NCI-H2081 treated with DMSO at 0.1 percent for 48 hours (cell line): ENCODE data around the gene SLC6A16.
"Not testable (repeated sequence)": the region's sequence is repeated elsewhere in the genome, so short reads cannot be mapped to it uniquely, and the experiment has no call there.

Experiments used
- DNase-seq: peaks from one replicate; lab custom pipeline; 2025; lab: John Stamatoyannopoulos, UW

The SLC6A16 gene

DNA sequence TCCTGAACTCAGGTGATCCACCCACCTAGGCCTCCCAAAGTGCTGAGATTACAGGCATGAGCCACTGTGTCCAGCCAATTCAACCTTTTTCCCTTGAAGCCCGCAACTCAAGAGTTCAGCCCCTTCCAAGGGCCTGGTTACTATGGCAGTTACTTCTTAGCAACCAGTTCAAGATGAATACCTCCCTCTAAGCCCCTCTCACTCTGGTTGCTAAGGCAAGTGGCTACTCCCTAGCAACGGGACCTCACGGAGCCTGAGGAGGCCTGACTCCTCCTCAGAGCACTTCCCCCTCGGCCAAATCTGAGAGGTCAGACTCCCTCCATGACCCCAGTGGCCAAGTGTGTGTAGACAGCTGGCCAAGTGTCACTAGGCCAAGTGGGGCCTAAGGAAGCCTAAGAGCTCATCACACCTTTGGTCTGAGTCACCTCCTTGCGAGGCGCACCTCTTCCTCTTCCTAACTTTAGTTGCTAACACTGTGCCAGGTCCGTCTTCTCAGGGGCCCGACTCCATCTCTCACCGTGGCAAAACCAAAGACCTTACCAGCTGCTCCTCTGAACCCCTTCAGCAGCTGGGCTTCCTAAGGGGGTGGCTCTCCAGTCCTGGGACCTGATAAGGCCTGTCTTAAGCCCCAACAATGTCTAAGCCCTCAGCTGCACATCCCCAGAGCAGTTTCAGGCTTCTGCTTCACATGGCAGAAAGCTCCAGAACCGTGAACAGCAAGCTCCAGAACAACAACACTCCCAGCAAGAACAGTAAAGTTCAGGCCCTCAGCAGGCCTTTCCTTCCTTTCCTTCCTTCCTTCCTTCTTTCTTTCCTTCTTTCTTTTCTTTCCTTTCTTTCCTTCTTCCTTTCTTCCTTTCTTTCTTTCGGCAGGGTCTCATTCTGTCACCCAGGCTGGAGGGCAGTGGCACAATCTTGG lies 19.8 kb upstream of the SLC6A16 start:
- DNase-seq: no peak

DNA sequence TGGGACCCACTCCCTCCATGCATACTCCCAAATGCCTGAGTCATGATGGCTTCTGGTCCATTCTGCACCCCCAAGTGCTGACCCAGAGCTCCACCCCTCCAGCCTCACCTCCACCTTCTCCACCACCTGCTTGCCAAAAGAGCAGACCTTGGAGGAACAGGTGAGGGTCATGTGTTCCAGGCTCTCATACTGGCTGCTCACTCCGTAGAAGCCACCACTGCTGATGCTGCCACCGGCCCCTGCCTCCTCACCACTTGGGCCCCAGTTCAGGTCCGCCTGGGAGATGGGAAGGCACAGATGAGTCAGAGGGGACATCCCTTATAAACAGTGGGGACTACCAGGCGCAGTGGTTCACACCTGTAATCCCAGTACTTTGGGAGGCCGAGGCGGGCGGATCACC lies 18.1 kb upstream of the SLC6A16 start:
- no peak for DNase-seq

DNA sequence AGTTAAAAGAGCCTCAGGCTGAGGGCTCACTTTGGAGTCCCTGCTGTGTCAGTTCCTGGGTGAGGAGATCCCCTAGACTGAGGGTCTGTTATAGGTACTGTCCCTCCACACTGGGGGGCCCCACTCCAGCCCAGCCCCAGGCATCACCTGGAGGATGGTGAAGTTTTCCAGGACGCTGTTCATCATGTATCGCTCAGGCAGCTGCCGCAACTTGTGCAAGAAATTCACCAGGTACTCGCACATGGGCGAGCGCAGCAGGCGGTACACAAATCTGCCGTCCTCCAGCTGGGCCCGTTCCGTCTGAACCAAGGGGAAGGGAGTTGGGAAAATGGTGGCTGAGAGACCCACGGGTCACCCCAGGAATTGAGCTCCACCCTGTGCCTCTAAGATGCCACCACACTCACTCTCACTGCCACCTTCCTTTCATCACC lies 17.3 kb upstream of the SLC6A16 start:
- no peak for DNase-seq

DNA sequence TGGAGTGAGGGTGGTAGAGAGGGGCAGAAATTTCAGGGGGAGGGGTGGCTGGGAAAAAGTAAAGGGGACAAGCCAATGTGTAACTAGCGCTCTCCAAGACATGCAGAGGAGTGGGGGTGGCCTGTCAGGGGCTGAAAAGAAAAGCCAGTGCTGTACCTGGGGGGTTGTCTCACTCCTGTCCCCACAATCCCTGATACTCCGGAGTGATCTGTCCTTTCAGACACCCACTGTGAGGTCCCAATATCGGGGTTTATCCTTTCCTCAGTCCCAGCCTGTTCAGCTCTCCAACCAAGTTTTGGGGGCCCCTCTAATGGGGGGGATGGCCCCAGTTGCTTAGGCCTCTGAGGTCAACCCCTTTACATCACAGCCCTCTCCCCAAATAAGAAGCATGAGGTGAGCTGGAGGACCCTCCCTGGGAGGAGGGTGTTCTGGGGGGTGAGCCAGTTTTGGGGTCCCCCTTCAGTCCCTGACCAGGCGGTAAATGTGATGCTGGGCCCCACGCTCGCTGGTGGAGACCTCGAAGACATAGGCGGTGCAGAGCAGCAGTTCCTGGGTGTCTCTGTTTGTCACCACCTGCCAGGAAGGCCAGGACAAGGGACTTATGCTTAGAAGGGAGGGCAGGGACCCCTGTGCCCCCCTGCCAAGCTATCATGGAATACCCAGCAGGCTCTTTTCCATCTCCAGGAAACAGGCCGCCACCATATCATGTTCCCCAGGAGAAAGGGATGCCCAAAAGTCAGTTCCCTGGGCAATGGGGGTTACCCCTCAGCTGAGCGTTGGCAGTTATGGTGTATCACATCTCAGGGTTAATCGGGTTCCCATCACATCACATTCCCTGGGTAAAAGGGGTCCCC lies 16.1 kb upstream of the SLC6A16 start:
- no peak for DNase-seq

DNA sequence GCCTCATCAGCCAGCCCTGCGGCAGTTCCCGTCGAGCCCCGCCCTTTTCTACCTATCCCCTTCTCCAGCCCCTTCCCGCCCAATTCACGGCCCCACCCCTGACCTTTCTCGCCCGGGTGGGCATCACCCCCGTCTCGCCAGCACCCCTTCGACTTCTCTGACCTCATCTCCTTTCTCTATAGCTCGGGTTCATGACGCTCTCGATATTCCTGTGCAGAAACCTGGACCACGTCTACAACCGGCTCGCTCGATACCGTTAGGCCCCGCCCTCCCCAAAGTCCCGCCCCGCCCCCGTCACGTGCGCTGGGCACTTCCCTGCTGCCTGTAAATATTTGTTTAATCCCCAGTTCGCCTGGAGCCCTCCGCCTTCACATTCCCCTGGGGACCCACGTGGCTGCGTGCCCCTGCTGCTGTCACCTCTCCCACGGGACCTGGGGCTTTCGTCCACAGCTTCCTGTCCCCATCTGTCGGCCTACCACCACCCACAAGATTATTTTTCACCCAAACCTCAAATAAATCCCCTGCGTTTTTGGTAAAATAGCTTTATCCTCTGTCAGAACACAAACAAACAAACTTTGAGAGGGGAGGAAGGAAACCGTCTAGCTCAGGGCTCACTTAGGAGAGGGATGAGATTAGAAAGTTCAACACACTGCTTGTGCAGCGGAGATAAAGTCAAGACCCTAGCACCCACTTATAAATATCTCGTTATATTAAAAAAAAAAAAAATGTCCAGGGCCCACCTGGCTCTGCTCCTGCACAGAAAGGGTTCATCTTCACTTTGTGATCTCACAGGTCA lies 15.3 kb upstream of the SLC6A16 start:
- DNase-seq: no peak

DNA sequence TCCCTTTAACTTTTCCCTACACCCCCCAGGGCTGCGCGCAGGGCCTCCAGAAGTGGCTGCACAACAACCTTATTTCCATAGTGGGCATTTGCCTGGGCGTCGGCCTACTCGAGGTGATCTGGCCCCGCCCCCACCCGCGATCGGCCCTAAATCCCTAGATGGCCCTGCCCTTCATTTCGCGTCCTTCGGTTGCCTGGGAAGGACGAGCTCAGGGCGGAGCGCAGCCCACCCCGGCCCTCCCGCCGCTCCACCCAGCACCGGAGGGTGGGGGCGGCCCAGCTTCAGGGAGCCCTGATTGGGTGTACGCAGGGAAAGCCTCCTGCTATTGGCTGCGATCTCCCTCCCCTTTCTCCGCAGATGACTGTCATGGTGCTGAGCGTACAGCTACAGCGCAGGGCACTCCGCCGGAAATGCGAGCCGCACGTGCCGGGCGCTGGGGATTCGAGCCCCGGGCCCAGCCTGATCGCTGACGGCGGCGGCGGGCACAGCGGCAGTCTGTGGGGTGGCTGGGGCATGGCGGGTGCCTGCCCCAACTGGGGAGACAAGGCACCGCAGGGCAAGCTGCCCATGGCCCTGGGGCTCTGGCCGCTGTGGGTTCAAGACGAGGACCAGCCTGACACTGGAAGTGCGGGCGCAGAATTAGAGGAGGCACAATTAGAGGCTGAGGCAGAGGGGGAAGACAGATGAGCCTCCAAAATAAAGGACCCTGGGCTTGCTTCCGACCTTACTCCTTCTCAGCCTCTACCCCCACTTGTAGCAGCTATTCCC lies 14.5 kb upstream of the SLC6A16 start:
- no peak for DNase-seq

DNA sequence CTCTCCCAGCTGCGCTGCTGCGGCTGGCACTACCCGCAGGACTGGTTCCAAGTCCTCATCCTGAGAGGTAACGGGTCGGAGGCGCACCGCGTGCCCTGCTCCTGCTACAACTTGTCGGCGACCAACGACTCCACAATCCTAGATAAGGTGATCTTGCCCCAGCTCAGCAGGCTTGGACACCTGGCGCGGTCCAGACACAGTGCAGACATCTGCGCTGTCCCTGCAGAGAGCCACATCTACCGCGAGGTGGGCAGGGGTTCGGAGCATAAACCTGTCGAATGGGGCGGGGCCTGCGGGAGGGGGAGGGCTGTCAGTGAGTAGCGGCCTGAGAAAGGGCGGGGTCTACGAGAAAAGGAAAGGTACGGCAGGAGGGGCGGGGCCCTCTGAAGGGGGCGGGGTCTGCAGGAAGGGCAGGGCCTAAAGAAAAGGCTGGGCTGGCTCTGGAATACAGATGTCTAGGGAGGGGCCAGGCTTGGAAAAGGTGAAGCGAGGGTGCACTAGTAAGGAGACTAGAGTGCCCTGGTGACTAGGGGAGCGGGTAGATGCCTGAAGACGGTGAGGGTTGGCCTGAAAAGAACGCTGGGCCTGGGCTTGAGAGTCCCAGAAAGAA lies 13.8 kb upstream of the SLC6A16 start:
- DNase-seq: no peak

DNA sequence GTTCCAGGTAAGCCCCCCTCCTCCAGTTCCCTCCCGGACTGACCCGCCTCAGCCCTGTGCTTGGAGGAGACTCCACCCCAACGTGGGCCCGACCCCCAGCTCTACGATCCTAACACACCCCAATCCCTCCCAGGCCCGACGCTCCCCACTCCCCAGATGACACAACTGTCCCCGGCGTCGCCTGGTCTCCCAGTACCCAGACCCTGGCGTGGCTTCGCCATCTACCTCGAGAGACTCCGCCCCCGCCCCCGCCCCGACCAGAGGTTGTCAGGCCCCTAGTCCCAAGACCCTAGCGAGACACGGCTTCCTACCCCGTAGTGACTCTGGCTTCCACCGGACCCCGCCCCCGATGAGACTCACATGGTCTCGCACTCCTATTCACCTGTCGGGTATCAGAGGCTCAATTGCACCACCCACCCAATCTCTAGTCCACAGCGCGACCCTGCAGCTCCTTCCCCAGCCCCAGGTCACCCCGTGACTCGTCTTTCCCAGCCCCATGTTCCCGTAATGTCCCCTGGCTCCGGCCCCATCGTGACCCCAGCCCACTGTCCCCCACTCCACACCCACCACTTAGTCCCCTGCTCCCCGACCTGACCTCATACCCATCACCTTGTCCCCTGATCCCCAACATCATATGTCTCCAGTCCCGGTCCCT lies 13.2 kb upstream of the SLC6A16 start:
- DNase-seq: no peak

DNA sequence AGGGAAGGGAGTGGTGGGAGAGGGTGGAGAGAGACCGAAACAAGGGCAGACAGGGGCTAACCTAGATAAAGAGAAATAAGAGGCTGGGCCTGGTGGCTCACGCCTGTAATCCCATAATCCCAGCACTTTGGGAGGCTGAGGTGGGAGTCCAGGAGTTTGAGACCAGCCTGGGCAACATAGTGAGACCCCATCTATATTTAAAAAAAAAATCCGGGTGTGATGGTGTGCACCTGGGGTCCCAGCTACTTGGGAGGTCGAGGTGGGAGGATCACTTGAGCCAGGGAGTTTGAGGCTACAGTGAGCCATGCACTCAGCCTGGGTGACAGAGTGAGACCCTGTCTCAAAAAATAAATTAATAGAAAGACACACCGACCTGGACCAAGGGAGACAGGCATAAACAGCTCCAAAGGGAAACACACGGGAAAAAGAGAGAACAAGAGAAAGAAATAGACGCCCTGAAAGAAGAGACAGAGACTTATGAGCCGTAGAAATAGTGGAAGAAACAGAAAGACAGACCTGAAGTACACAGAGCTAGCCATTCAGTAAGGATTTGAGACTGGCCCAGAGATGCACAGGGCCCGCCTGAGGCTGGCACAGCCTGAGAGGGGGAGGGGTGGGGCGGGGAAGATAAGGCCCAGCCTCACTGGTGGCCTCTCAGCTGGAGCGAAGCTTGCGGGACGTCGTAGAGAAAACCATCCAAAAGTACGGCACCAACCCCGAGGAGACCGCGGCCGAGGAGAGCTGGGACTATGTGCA lies 12.5 kb upstream of the SLC6A16 start:
- DNase-seq: no peak

DNA sequence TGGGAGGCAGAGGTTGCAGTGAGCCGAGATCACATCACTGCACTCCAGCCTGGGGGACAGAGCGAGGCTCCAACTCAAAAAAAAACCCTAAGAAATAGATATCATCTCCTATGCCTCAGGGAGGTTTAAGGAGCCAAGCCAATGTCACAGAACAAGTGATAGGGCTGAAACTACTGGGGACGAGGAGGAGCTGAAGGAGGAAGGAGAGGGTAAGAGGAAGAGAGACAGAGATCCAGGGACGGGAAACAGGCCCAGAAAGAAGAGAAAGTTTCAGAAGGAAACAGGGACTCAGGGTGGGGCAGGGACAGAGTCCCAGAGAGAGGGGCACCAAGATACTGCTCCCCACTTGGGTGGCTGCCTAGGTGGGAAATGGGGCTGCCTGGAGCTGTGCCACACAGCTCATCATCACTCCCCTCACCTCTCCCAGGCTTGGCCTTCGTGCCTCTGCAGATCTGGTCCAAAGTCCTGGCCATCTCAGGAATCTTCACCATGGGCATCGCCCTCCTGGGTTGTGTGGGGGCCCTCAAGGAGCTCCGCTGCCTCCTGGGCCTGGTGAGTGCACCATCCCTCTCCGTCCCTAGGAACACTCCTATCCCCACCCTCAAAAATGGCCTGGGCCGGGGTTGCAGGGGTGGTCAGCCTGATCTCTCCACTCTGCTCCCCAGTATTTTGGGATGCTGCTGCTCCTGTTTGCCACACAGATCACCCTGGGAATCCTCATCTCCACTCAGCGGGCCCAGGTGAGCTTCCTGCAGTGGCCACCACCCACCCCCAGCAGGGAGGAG lies 11.7 kb upstream of the SLC6A16 start:
- no peak for DNase-seq

DNA sequence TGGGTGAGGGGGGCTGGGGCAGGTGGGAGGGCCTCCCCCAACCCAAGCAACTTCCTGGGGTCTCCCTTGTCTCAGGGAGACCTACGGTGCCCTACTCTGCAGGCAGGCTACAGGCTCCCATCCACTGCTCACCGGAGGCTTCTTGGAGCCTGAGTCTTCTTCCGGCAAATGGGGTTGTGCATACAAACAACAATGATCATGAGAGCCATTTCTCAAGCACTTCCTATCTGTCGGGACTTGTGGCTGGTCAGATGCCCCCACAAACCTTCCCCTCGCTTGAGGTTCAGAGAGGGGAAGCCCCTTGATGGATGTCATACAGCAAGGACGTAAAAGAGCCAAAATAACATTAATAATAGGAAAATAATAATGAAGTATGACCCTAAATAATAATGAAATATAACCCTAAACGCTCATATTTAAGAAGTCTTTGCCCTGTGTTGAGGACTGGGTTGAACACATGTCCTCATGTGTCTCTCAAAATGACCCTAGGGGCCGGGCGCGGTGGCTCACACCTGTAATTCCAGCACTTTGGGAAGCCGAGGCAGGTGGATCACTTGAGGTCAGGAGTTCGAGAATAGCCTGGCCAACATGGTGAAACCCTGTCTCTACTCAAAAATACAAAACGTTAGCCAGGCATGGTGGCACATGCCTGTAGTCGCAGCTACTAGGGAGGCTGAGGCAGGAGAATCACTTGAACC lies 10.9 kb upstream of the SLC6A16 start:
- DNase-seq: no peak

DNA sequence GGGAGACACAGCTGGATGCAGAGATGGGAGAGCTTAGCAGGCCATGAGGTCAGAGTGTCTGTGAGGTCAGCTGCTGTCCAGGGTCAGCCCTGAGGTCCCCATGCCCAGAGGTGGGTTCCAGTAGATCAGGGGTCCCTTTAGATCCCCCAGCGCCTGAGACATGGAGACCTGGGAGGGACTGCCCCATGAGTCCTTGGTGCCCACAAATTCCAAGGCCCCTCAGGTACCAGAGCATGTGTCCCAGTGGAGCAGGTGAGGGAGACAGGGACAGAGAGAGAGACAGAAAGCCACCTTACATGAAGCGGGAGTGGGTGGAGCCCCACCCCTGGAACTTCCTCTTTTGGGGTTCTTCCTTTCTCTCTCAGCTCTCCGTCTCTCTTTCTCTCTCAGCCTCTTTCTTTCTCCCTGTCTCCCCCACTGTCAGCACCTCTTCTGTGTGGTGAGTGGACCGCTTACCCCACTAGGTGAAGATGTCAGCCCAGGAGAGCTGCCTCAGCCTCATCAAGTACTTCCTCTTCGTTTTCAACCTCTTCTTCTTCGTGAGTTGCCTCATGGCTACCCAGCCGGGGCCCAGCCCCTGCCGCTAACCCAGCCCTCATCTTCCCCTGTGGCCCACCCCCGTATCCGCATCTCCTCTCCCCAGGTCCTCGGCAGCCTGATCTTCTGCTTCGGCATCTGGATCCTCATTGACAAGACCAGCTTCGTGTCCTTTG lies 10.2 kb upstream of the SLC6A16 start, which contains the start of gene CD37:
Gene CD37, plus strand, starts transcription at position 336 of the 713 bp plus-strand sequence. Its CDS starts 135 bp downstream, at position 471.
- DNase-seq: no peak

DNA sequence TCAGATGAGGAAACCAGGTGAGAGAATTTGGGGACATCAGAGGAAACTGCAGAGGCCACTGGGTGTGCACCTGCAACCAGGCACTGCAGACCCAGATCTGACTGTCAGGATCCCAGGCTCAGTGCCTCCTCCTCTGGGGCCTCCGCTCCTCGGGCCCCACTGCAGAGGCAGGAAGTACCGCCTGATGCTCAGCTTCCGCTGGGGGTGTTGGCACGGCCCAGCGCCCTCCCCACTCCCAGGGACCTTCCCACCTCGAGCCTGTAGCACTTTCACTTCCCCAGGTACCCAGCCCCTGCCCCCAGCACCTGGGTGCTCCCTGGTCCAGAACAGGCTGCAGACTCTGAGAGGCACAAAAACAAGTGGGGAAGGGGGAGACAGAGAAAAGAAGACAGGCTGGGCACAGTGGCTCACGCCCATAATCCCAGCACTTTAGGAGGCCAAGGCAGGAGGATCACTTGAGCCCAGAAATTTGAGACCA lies 8.9 kb upstream of the SLC6A16 start:
- DNase-seq: no peak

DNA sequence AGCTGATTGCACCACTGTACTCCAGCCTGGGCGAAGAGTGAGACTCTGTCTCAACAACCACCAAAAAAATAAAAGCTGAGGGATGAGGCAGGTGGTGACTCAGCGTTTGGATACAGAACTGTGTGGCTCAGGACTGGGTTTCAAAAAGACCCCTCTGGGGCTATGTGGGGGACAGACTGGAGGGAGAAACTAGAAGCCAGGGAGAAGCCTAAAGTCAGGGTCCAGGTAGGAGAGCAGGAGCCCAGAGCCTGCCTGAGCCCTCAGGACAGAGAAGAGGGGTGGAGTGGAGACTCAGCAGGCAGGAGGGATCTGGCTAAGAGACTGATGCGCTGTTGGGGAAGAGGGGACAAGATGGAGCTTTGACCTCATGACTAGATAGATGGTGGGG lies 8.4 kb upstream of the SLC6A16 start:
- no peak for DNase-seq

DNA sequence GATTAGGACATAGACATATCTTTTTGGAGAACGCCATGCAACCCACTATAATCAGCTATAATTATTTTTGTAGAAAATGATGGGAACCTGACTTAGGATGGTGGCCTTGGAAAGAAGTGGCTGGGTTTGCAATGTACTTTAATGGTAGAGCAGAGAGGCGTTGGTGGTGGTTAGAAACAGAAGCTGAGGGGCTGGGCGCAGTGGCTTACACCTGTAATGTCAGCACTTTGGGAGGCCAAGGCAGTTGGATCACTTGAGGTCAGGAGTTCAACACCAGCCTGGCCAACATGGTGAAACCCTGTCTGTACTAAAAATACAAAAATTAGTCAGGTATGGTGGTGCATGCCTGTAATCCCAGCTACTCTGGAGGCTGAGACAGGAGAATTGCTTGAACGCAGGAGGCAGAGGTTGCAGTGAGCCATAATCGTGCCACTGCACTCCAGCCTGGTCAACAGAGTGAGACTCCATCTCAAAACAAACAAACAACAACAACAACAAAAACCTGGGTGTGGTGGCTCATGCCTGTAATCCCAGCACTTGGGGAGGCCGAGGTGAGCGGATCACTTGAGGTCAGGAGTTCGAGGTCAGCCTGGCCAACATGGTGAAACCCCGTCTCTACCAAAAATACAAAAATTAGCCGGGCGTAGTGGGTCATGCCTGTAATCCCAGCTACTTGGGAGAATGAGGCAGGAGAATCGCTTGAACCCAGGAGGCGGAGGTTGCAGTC lies 7.9 kb upstream of the SLC6A16 start:
- DNase-seq: not testable (repeated sequence)

DNA sequence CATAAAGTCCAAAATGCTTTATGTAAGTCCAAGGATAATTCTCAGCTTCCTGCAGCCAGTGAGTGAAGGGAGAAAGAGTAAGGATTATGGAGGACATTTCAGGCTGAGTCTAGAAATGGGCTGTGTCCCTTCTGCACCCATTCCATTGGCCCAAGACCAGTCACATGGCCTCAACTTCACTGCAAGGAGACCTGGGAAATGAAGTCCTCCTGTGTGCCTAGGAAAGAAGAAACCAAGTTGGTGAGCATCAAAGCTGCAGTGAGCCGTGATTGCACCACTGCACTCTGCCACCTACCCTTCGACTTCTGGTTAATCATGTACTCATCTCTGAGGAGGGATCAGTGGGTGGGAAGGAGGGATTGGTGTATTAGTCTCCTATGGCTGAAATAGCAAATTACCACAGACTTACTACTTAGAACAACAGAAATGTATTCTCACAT lies 6.6 kb upstream of the SLC6A16 start:
- DNase-seq: no peak

DNA sequence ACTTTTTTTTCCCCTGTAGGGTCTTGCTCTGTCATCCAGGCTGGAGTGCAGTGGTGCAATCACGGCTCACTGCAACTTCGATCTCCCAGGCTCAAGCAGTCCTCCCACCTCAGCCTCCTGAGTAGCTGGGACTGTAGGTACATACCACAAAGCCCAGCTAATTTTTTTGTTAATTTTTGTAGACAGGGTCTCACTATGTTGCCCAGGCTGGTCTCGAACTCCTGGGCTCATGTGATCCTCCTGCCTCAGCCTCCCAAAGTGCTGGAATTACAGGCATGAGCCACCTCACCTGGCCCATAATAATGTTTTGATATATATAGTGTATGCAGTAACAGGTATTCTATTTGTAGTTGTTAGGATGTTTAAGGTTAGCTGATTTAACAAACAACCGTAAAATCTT lies 6.2 kb upstream of the SLC6A16 start:
- not testable (repeated sequence) for DNase-seq
